GM06990 (cell line): ENCODE data around the gene SNRPA.

Experiments
- DNase-seq: peaks from one replicate; pipeline ENCODE4 v3.0.0-alpha.2; 2011; ENCODE audit not compliant: insufficient read length; ENCODE audit errors: extremely low read depth
- H3K27me3 ChIP-seq: replicated peaks from 2 replicates; pipeline ENCODE4 v1.6.0; 2011; ENCODE audit warnings: low read length; ENCODE audit not compliant: control insufficient read depth, insufficient read depth
- H3K36me3 ChIP-seq: 2 replicates; pipeline ENCODE4 v1.5.1; 2011; ENCODE audit warnings: low read length; ENCODE audit not compliant: control insufficient read depth, insufficient read depth
- H3K4me3 ChIP-seq: replicated peaks from 2 replicates; pipeline ENCODE4 v1.5.1; 2011; ENCODE audit warnings: low read depth, mild to moderate bottlenecking, control low read depth, low read length
- TF ChIP-seq, protein P1 (sequence below): IDR thresholded peaks from 2 replicates; pipeline ENCODE4 v1.5.1; 2011; ENCODE audit warnings: low read length, control low read depth, mild to moderate bottlenecking, inconsistent platforms; ENCODE audit not compliant: insufficient read depth, poor library complexity, severe bottlenecking

The SNRPA gene

DNA sequence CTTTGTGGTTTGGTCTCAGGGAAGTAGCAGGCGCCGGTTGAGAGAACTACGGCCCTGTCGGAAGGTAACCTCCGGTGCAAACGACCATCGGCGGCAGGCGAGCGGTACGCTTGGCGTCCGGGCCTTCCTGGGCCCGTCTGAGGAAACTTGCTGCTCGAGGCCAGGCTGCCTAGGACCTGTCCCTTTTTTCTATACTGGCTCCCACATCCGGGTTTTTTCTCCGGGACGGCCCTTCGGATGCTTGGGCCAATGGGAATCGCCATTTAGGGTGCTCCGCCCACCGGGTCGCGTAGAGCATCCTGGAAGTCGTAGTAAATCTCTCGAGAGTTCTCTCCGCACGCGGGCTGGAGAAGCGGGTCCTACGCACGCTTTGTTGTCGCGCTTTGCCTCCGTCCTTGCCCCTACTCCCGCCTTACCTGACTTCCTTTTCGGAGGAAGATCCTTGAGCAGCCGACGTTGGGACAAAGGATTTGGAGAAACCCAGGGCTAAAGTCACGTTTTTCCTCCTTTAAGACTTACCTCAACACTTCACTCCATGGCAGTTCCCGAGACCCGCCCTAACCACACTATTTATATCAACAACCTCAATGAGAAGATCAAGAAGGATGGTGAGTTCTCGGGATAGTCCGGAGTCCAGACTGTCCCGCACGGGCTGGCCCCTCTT, at the start of gene SNRPA:
SNRPA (plus strand) TSS at position 330 of the 664 bp plus-strand sequence; CDS start at position 536, 206 bp downstream.
- H3K4me3 ChIP-seq = peak within 1 kb of the TSS; percentile 95
- H3K27me3 ChIP-seq = no peaks in the 10 kb centered on the region
- no peak for DNase-seq
- peaks cover 6% of the 10 kb centered on the region for H3K36me3 ChIP-seq
- TF ChIP-seq, protein P1, sequence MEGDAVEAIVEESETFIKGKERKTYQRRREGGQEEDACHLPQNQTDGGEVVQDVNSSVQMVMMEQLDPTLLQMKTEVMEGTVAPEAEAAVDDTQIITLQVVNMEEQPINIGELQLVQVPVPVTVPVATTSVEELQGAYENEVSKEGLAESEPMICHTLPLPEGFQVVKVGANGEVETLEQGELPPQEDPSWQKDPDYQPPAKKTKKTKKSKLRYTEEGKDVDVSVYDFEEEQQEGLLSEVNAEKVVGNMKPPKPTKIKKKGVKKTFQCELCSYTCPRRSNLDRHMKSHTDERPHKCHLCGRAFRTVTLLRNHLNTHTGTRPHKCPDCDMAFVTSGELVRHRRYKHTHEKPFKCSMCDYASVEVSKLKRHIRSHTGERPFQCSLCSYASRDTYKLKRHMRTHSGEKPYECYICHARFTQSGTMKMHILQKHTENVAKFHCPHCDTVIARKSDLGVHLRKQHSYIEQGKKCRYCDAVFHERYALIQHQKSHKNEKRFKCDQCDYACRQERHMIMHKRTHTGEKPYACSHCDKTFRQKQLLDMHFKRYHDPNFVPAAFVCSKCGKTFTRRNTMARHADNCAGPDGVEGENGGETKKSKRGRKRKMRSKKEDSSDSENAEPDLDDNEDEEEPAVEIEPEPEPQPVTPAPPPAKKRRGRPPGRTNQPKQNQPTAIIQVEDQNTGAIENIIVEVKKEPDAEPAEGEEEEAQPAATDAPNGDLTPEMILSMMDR = no peak

DNA sequence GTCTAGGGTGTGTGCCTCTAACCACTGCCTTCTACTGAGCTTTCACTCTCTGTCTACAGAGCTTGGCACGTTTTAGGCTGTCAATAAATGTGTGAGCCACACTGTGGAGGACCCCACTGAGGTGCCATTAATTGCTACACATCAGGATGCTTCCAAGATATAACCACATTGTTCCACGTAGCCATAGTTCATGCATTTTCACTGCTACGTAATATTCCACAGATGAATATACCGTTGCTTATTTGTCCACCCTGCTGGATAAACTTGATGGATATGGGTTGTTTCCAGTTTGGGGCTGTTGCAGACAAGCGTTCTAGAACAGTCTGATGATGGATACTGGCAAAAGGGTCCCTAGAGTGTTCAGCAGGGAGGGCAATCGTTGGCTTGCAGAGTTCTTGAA, 49.2 kb upstream of the SNRPA start:
- DNase-seq = no peak
- TF ChIP-seq, protein P1 = no peak
- Histone ChIP-seq H3K27me3 (no peaks in the 10 kb centered on the region), H3K4me3 (no peak overlapping the region), H3K36me3 (peaks cover 25% of the 10 kb centered on the region)

DNA sequence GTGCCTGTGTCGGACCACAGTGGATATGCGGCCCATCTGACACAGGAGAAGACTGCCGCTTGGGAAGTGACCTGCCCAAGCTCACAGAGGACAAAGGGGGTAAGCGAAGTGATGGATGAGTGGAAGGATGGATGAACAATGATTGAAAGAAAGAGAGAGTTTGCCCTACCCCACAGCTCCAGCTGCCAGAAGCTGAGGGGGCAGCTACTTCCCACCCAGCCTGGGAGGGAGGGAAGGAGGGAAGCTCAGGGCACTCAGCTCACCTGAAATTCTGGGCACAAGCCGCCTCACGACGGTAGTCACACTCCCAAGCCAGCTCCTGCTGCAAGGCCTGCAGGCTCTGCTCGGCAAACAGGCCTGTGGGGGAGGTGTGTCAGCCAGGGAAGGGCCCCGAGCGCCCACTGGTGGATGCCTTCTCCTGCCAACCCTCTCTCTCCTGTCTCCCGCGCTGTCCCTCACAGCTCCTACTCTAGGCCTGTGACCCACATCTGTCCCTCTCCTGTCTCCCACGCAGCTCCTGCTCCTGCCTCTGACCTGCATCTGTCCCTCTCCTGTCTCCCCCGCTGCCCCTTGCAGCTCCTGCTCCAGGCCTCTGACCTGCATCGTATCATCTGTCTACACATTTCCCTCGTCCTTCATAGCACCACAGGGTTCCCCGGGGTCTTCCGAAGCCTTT, 48.5 kb upstream of the SNRPA start:
- Histone ChIP-seq H3K4me3 (no peak overlapping the region), H3K27me3 (no peaks in the 10 kb centered on the region), H3K36me3 (peaks cover 25% of the 10 kb centered on the region)
- TF ChIP-seq, protein P1 = peak; percentile 20
- DNase-seq = no peak

DNA sequence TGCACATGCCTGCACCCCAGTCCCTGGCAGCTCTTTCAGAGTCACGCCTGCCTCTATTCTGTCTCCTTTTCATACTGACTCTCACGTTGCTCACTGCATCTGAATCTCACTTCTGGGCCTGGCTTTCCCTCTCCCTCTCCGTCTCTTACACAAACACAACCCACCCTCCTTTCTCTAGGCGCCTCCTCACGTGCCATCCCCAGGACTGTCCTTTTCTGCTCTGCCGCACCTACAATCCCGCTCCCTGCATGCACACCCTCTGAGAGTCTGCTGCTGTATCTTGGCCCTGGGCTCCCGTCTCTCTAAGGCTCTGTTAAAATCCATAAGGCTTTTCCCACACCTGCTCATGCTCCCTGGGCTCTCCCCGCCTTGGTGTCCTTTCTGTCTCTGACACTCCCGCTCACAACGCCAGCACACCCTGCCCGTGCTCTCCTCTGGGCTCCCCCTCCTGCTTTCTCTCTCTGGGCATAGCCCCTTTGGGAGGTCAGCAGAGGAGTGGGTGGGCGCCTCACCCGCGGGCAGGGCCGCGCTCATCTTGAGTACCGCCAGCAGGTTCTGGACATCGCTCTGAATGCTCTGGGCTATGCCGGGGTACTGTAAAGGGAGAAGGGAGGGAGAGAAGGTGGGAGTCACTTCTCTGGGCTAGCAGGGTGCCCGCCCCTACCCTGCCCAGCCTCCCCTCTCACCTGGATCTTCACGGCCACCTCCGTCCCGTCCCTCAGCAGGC, 47.8 kb upstream of the SNRPA start:
- Histone ChIP-seq H3K4me3 (no peak overlapping the region), H3K27me3 (no peaks in the 10 kb centered on the region), H3K36me3 (peaks cover 25% of the 10 kb centered on the region)
- TF ChIP-seq, protein P1 = no peak
- DNase-seq = no peak

DNA sequence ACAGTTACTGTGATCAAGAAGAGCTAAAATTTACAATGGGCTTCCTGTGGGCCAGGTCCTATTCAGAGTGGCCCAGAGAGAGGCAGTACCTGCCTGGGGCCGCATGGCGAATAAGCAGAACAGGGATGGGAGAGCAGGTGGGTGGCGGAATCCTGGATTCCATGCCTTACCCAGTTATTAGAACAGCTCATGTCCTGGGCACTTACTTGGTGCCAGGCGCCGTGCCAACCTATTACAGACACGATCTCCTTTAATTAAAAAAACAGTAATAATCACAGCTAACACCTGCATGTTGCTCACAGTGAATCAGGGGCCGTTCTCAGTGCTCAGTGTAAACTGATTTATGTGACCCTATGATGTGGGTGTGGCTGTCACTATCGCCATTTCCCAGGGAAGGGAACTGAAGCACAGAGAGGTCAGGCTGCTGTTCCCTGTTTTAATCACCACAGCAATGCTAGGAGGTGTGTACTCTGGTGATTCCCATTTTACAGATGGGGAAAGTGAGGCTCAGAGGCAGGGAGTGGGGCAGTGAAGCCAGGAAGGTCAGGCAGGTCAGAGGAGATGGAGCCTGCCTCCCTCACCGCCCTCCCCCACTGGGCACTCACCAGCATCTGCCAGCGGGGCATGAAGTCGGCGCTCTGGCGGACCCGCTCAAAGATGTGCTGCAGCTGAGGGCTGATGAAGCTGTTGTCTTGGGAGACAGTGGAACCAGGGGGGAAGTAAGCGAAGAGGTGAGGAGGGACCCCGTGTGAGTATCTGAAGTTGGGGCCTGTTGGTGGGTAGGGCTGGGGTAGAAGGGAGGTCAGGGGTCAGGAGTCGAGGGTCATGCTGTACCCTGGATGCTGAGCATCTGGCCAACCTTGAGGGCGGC, 46.3 kb upstream of the SNRPA start:
- TF ChIP-seq, protein P1 = no peak
- Histone ChIP-seq H3K36me3 (peaks cover 25% of the 10 kb centered on the region), H3K4me3 (no peak overlapping the region), H3K27me3 (no peaks in the 10 kb centered on the region)
- no peak for DNase-seq
